Measurements from ENCODE around the gene IMPDH1.

The IMPDH1 gene

GRCh38 chr7:128405471-128406313 lies 4.1 kb downstream of the IMPDH1 start:
- DNase-seq = peak; percentile 56

GRCh38 chr7:128404886-128405470 lies 4.8 kb downstream of the IMPDH1 start:
- no peak for DNase-seq

DNA sequence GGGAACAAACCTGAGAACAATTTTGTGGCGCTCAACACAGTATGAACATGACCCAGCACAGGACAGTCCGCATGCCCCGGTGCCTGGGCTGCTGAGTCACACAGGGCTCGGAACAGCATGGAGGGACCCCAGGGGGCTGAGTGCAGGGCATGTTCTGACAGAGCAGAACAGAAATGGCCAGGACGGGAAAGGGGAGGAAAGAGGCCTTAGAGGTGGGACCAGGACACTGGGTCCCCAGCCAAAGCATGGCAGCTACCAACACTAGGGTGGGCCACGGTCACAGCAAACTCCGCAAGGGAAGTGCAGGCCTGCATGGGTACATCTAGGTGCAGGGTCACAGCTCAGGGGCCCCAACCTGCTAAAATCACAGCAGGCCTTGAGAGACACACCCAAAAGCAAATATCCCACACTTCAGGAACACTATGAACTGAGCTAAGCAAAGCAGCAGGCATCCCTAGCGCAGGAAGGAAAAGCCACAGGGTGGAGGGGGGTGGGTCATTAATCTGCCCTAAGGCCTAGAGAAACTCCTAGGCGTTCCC lies 5.6 kb downstream of the IMPDH1 start:
- no peak for DNase-seq

- no peak for DNase-seq
Observed at GRCh38 chr7:128403676-128404075, 6.1 kb downstream of the IMPDH1 start.

- DNase-seq = no peak
Observed at GRCh38 chr7:128402356-128402755, 7.4 kb downstream of the IMPDH1 start.

GRCh38 chr7:128400566-128400965 lies 9.2 kb downstream of the IMPDH1 start:
- no peak for DNase-seq

DNA sequence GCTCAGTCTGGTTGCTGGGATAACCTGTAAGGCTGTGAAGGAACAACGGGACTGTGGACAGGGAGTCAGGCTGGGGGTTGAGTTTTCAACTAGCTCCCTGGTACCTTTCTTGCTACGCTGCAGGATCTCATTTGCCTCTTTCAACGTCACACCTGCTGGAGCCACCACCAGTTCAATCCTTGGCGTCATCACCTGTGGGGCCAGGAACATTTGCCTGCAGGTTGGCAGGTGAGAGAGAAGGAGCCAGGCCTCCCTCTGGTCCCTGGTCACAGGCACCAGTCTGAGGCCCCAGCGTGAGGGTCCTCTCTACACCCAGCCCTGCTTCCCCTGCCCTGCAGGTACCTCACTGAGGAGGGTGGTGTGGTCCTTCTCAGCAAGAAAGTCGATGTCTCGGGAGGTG lies 9.8 kb downstream of the IMPDH1 start:
- DNase-seq = no peak

GRCh38 chr7:128398841-128399135 lies 11.0 kb downstream of the IMPDH1 start:
- DNase-seq = no peak

DNA sequence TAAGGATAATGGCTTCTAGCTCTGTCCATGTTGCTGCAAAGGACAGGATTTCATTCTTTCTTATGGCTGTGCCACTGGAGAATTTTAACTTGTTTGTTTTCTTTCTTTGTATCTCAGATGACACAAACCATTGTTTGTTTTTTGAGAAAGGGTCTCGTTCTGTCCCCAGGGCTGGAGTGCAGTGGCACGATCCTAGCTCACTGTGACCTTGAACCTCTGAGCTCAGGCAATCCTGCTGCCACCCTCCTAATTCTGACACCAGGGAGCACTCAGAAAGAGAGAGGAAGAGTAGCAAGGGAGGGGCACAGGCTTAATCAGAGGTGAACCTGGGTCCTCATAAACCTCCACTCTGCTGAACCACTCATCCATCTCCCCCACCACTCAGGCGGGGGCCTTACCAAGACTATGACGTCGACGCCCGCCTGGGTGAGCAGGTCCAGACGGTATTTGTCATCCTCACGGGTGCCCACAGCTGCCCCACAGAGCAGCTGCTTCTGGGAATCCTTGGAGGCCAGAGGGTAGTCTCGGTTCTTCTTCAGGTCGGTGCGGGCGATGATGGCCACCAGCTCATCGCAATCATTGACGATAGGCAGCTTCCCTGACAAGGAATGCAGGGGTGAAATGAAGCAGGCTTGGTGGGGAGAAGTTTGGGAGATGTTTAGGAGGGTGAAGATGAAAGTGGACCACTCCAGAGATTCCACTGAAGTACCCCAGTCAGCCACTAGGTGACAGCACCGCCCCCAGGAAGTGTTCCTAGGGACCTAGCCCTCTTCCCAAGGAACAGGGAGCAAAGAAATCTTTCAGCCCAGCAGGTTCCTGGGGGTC lies 11.6 kb downstream of the IMPDH1 start:
- peak; percentile 31 for DNase-seq

DNA sequence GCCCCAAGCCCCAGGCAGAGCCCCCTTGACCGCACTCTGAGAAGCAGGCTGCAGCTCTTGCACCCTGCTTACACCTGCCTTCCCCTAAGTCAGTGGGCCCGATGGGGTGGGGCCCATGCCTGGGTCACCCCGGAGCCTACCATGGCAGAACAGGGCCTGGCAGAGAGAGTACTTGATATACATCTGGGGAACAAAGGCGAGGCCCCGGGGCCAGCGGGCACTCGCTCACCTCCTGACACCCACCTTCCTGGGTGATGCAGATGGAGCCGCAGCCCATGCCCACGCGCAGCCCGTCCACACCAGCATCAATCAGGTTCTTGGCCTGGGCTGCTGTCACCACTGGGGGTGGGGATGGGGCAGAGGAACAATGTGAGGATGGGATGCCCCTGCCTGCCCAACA lies 13.4 kb downstream of the IMPDH1 start:
- no peak for DNase-seq

DNA sequence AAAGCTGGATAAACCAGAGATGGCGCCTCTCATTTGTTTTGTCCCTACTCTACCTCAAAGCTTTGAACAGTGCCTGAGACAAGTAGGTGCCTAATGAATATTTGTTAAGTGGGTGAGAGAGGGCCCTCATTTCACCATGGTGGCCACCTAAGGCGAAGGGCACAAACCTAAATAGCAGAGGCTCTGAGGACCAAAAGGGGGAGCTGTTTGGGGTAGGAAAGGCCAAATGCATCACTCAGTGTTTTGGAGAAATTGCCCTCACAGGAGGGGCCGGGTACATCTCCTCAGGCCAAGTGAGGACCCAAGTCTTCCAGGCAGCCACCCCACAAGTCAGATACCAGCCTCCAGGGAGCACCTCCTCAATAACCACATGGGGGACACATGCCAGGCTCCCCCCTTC lies 14.0 kb downstream of the IMPDH1 start:
- DNase-seq = no peak

DNA sequence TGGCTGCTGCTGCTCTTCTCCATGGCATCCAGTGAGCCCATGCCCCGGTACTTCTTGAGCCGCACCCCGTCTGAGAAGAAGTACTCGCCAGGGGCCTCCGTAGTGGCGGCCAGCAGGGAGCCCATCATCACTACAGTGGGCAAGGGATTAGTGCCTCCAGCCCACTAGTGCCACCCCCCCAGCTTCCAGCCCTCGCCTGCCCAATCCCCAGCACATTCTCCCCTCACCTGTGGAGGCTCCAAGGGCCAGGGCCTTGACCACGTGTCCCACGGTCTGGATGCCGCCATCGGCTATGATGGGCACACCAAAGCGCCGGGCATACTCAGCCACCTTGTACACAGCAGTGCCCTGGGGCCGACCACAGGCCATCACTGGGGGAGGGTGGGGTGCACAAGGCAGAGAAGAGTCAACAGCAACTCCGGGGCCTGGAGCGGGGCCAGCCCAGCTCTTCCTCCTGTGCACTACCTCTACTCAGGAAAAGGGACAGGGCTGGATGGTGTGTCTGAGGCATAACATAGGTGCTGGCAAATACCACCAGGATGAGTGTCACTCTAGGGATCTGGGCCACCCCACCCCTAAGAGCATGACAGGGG lies 14.8 kb downstream of the IMPDH1 start:
- DNase-seq = no peak

GRCh38 chr7:128393526-128394330 lies 16.1 kb downstream of the IMPDH1 start:
- DNase-seq = no peak

GRCh38 chr7:128392446-128393327 lies 17.1 kb downstream of the IMPDH1 start:
- no peak for DNase-seq

- DNase-seq = no peak
Observed at GRCh38 chr7:128391805-128392204, 18.0 kb downstream of the IMPDH1 start.

- DNase-seq = no peak
Observed at GRCh38 chr7:128390871-128391565, 18.8 kb downstream of the IMPDH1 start.

- DNase-seq = no peak
Observed at GRCh38 chr7:128389618-128390329, 20.0 kb downstream of the IMPDH1 start.

GRCh38 chr7:128389085-128389617 lies 20.6 kb downstream of the IMPDH1 start:
- DNase-seq = no peak

DNA sequence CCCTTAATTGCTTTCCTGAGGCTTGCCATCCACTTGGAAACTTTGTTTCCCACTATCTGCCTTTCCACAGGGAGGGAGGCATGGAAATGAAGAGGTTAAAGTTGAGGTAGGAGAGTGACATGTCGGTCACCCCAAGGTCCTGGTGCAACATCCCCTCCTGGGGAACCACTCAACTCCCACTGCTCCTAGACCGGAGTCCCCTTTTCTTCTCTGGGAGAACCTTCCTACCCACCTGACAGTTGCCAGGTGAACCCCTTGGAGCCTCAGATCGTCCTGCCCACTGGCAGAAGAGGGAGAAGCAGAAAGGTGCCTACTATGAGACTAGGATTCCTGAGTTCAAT lies 21.7 kb downstream of the IMPDH1 start:
- no peak for DNase-seq
